Stimulated activated CD8-positive, alpha-beta memory T cell treated with anti-CD3 and anti-CD28 coated beads, Interleukin-15, amount 100 ng/mL, for 4 hours (primary cell): ENCODE data around the gene GSG1L.

Experiments used
- DNase-seq, 2 donors: peaks; one replicate each; pipeline ENCODE4 v3.0.0-alpha.2; 2020; ENCODE audit warnings: low read depth in 2 of 2

The GSG1L gene

GRCh38 chr16:27820646-27821345 is 242.7 kb downstream of the GSG1L start:
- no peak for DNase-seq

GRCh38 chr16:27819881-27820610 is 243.5 kb downstream of the GSG1L start:
- no peak for DNase-seq

- no peak for DNase-seq
Observed at GRCh38 chr16:27819356-27819755, 244.2 kb downstream of the GSG1L start.

GRCh38 chr16:27818246-27818645 is 245.3 kb downstream of the GSG1L start:
- no peak for DNase-seq

- no peak for DNase-seq
Observed at GRCh38 chr16:27817038-27817437, 246.5 kb downstream of the GSG1L start.

- DNase-seq: no peak
Observed at GRCh38 chr16:27816561-27816960, 247.0 kb downstream of the GSG1L start.

GRCh38 chr16:27813591-27813990 is 249.9 kb downstream of the GSG1L start:
- no peak for DNase-seq

- DNase-seq: no peak
Observed at GRCh38 chr16:27811881-27812280, 251.6 kb downstream of the GSG1L start.

- no peak for DNase-seq
Observed at GRCh38 chr16:27806986-27807385, 256.5 kb downstream of the GSG1L start.

- DNase-seq: no peak
Observed at GRCh38 chr16:27806388-27806787, 257.1 kb downstream of the GSG1L start.

- DNase-seq: no peak
Observed at GRCh38 chr16:27805828-27806351, 257.6 kb downstream of the GSG1L start.

GRCh38 chr16:27803775-27804549 is 259.6 kb downstream of the GSG1L start:
- no peak for DNase-seq

- DNase-seq: no peak
Observed at GRCh38 chr16:27802664-27803439, 260.7 kb downstream of the GSG1L start.

GRCh38 chr16:27801289-27801945 is 262.1 kb downstream of the GSG1L start:
- no peak for DNase-seq

- no peak for DNase-seq
Observed at GRCh38 chr16:27800817-27801216, 262.7 kb downstream of the GSG1L start.

GRCh38 chr16:27799896-27800295 is 263.6 kb downstream of the GSG1L start:
- no peak for DNase-seq

- DNase-seq: no peak
Observed at GRCh38 chr16:27798241-27798640, 265.3 kb downstream of the GSG1L start.

GRCh38 chr16:27795992-27796614 is 267.4 kb downstream of the GSG1L start:
- no peak for DNase-seq

- no peak for DNase-seq
Observed at GRCh38 chr16:27793249-27793622, 270.3 kb downstream of the GSG1L start.

- DNase-seq: no peak
Observed at GRCh38 chr16:27792486-27793248, 270.8 kb downstream of the GSG1L start.
